Adrenal gland (tissue), 12 donors: ENCODE measurements around the gene NDUFS6. TPM values are rescaled to one million over a fixed set of nuclear protein-coding genes. Genes with fewer than 3 reads are reported as not detected.

Experiments
- DNase-seq, 7 donors: peaks; one replicate each; pipeline ENCODE4 v3.0.0-alpha.2; 2019 to 2020
- H3K27ac ChIP-seq, 5 donors: fragments of 200-600 bp; sonication (generic) in 4 of 5; 1 replicate in 3 of 5; 2 replicates in 2 of 5; pipeline versions ENCODE4 v1.5.1 to v1.8.0; 2016 to 2020; ENCODE audit warnings: mild to moderate bottlenecking in 1 of 5
- H3K27me3 ChIP-seq: fragments of 200-600 bp; 2 replicates; pipeline ENCODE4 v1.8.0; 2021
- H3K36me3 ChIP-seq, 2 donors: fragments of 200-600 bp; replicated peaks in 1 of 2; 1 replicate in 1 of 2; 2 replicates in 1 of 2; pipeline versions ENCODE4 v1.5.1 to v1.8.0; 2018 to 2022
- H3K4me1 ChIP-seq, 2 donors: fragments of 200-600 bp; replicated peaks in 1 of 2; 1 replicate in 1 of 2; 2 replicates in 1 of 2; pipeline versions ENCODE4 v1.5.1 to v1.8.0; 2018 to 2021
- H3K4me3 ChIP-seq, 4 donors: fragments of 200-600 bp; sonication (generic) in 3 of 4; one replicate each; pipeline ENCODE4 v1.5.1; 2016 to 2018
- H3K9me3 ChIP-seq, 3 donors: fragments of 200-600 bp; sonication (generic) in 1 of 3; replicated peaks in 1 of 3; 1 replicate in 2 of 3; 2 replicates in 1 of 3; pipeline versions ENCODE4 v1.5.1 to v1.8.0; 2016 to 2021
- CTCF ChIP-seq, 6 experiments: fragments of 450-650 bp in 4 of 6; fragments of 200-600 bp in 2 of 6; sonication (generic) in 1 of 6; IDR thresholded peaks; 1 replicate in 5 of 6; 2 replicates in 1 of 6; pipeline versions ENCODE4 v1.5.1 to v1.8.0; 2016 to 2021; ENCODE audit warnings: antibody characterized with exemption in 6 of 6, mild to moderate bottlenecking in 2 of 6, moderate library complexity in 1 of 6
- POLR2A ChIP-seq, 2 donors: fragments of 450-650 bp; IDR thresholded peaks; one replicate each; pipeline ENCODE4 v1.6.1; 2017; ENCODE audit warnings: antibody characterized with exemption in 2 of 2, mild to moderate bottlenecking in 2 of 2, moderate library complexity in 1 of 2
- WGBS, 4 donors: extraction: QIAGEN DNeasy Blood & Tissue Kit in 2 of 4; methylation state at CpG; one replicate each; pipeline versions ENCODE4 v1.1.5 to v1.1.7; 2013 to 2017; 5-methylcytosine and 5-hydroxymethylcytosine counted together
- intact Hi-C, 2 donors: fragments of 100-400 bp; cut with DNase I; formaldehyde crosslinking; loops; one replicate each; pipeline versions ENCODE4 v1.14.1 to v1.15.0; 2022 to 2023
- polyA plus RNA-seq, 3 donors: library from polyadenylated mRNA; stranded (reverse); fragments of 200-250 nt in 2 of 3; fragments of 350-450 nt in 1 of 3; fragmentation: Illumina TruSeq in 1 of 3; extraction: RNeasy Lipid Tissue Mini Kit (QIAGEN cat#74804) in 1 of 3; gene quantifications; one replicate each; pipeline ENCODE4 v1.2.3, GENCODE V29; 2013 to 2014
- total RNA-seq, 9 donors: library from RNA; depleted of rRNA in 4 of 9; stranded (reverse); fragments of >200 nt in 4 of 9; fragments of 120-200 nt in 1 of 9; fragmentation: NEBNext Ultra II Directional in 1 of 9; extraction: Animal tissue kit (Norgen Biotek cat#: 25700) in 1 of 9; gene quantifications; one replicate each; pipeline versions ENCODE4 v1.1.0 to v1.2.4, GENCODE V29; 2013 to 2023
- donor health status: healthy with polysubstance abuse.
- donor health status: Bipolar disorder and iron deficiency.
- donor health status: DM: yes; HTN: yes; CAD: no.
- donor health status: DM: no; HTN: no; CAD: no.
- donor health status: DM: no; HTN: no; CAD: no.
- donor health status: DM: yes; HTN: yes; CAD: no.

The NDUFS6 gene
- total and polyA plus RNA-seq, 12 donors: 23.3 to 75.8 (median 37.9) TPM

GRCh38 chr5:1807451-1808185 lies 6.4 kb downstream of the NDUFS6 start:
- intact Hi-C loops: no loop called here
- no peak overlapping the region for H3K27ac ChIP-seq
- no peaks in the 10 kb centered on the region for H3K27me3 ChIP-seq
- peaks cover 0 to 80% of the 10 kb centered on the region in 2 donors for H3K36me3 ChIP-seq
- TF ChIP-seq POLR2A (IDR thresholded peaks at IDR 0.05) (no peak), CTCF (IDR thresholded peaks at IDR 0.05) (no peak)
- H3K4me1 ChIP-seq: peaks cover 0 to under 1% of the 10 kb centered on the region in 2 donors
- H3K9me3 ChIP-seq: no peaks in the 10 kb centered on the region
- H3K4me3 ChIP-seq: no peak overlapping the region
- DNase-seq: no peak
- WGBS, 4 donors: 87 to 93% (median 92%) methylated on average over 14 to 20 of the region's 20 CpGs

GRCh38 chr5:1808439-1808838 lies 7.2 kb downstream of the NDUFS6 start:
- WGBS, 4 donors: 54 to 81% (median 59%) methylated on average over 3 of the region's 3 CpGs
- TF ChIP-seq CTCF (IDR thresholded peaks at IDR 0.05): no peak
- TF ChIP-seq POLR2A (IDR thresholded peaks at IDR 0.05): no peak
- Histone ChIP-seq H3K36me3 (peaks cover 0 to 83% of the 10 kb centered on the region in 2 donors), H3K9me3 (no peaks in the 10 kb centered on the region), H3K27me3 (no peaks in the 10 kb centered on the region), H3K4me3 (no peak overlapping the region), H3K27ac (no peak overlapping the region), H3K4me1 (no peaks in the 10 kb centered on the region)
- intact Hi-C loops: no loop called here
- no peak for DNase-seq

- no peak overlapping the region for H3K4me3 ChIP-seq
- 91 to 94% (median 93%) methylated on average over 22 to 32 of the region's 32 CpGs for WGBS, 4 donors
- no peaks in the 10 kb centered on the region for H3K9me3 ChIP-seq
- H3K4me1 ChIP-seq: no peaks in the 10 kb centered on the region
- no peak for TF ChIP-seq POLR2A (IDR thresholded peaks at IDR 0.05)
- TF ChIP-seq CTCF (IDR thresholded peaks at IDR 0.05): no peak
- intact Hi-C loops: no loop called here
- no peak overlapping the region for H3K27ac ChIP-seq
- no peak for DNase-seq
- peaks cover 0 to 84% of the 10 kb centered on the region in 2 donors for H3K36me3 ChIP-seq
- H3K27me3 ChIP-seq: no peaks in the 10 kb centered on the region
Observed at GRCh38 chr5:1809416-1810035, 8.3 kb downstream of the NDUFS6 start.

- no peaks in the 10 kb centered on the region for H3K27me3 ChIP-seq
- TF ChIP-seq POLR2A (IDR thresholded peaks at IDR 0.05): no peak
- TF ChIP-seq CTCF (IDR thresholded peaks at IDR 0.05): no peak
- no peaks in the 10 kb centered on the region for H3K4me1 ChIP-seq
- intact Hi-C loops: no loop called here
- H3K4me3 ChIP-seq: no peak overlapping the region
- no peak overlapping the region for H3K27ac ChIP-seq
- 93 to 95% (median 94%) methylated on average over 7 to 10 of the region's 10 CpGs for WGBS, 4 donors
- H3K36me3 ChIP-seq: peaks cover 0 to 84% of the 10 kb centered on the region in 2 donors
- no peak for DNase-seq
- H3K9me3 ChIP-seq: no peaks in the 10 kb centered on the region
Observed at GRCh38 chr5:1810581-1811101, 9.4 kb downstream of the NDUFS6 start.
